B cell (primary cell): Measurements from ENCODE around the gene ANLN.

ENCODE experiments used
- CTCF ChIP-seq: fragments of 200-600 bp; IDR thresholded peaks from one replicate; pipeline ENCODE4 v1.8.0; 2022; ENCODE audit warnings: antibody characterized with exemption, mild to moderate bottlenecking
- EZH2 ChIP-seq: IDR thresholded peaks from 2 replicates; pipeline ENCODE4 v1.6.1; 2012; ENCODE audit warnings: borderline replicate concordance, low read depth, mild to moderate bottlenecking, moderate library complexity, low read length; ENCODE audit not compliant: insufficient read depth, poor library complexity, severe bottlenecking

GRCh38 chr7:36346260-36346831, 43.3 kb upstream of the ANLN start:
- TF ChIP-seq CTCF: no peak
- TF ChIP-seq EZH2: no peak
